ENCODE measurements around the gene ARVCF. TPM values are rescaled to one million over a fixed set of nuclear protein-coding genes. Genes with fewer than 3 reads are reported as not detected.

Gene ARVCF
- total and polyA plus RNA-seq, 2 of the 8 experiments (the other 6 are each of a cell fraction or from before 2014, with no cell fraction given) = 31.0 to 43.2 TPM

- TF ChIP-seq ATF3 (IDR thresholded peaks at IDR 0.05; ENCODE audit: insufficient read depth, low read depth, low read length) = no peak
These were observed 78.8 kb downstream of the ARVCF start (continued) for GRCh38 chr22:19937616-19938473.
